ENCODE measurements around the gene JMJD7.

JMJD7 gene

GRCh38 chr15:41832875-41833274 is 5.0 kb downstream of the JMJD7 start:
- H3K9me3 ChIP-seq: no peaks in the 10 kb centered on the region
- no peak for DNase-seq (ENCODE audit: low spot score in 2 of 2)
- H3K4me1 ChIP-seq: peaks cover 2% of the 10 kb centered on the region; the same call in 1 of the 2 replicates
- H3K36me3 ChIP-seq (replicated peaks): no peaks in the 10 kb centered on the region
- in situ Hi-C loops (cut with MboI; ENCODE audit: low sequenced_read_pairs): no loop called here
- no peaks in the 10 kb centered on the region for H3K27me3 ChIP-seq (ENCODE audit: low read depth)
- no peak overlapping the region for H3K4me3 ChIP-seq

- no peak for DNase-seq (ENCODE audit: low spot score in 2 of 2)
- no peaks in the 10 kb centered on the region for H3K9me3 ChIP-seq
- in situ Hi-C loops (cut with MboI; ENCODE audit: low sequenced_read_pairs): no loop called here
- no peaks in the 10 kb centered on the region for H3K36me3 ChIP-seq (replicated peaks)
- H3K27me3 ChIP-seq (ENCODE audit: low read depth): no peaks in the 10 kb centered on the region
- no peak overlapping the region for H3K4me3 ChIP-seq
- H3K4me1 ChIP-seq: no peaks in the 10 kb centered on the region
These were observed 6.2 kb downstream of the JMJD7 start for GRCh38 chr15:41834096-41834495.

- Histone ChIP-seq H3K27me3 (ENCODE audit: low read depth) (no peaks in the 10 kb centered on the region), H3K36me3 (replicated peaks) (no peaks in the 10 kb centered on the region; the same call in 1 of the 2 replicates), H3K4me3 (no peak overlapping the region), H3K9me3 (no peaks in the 10 kb centered on the region), H3K4me1 (no peaks in the 10 kb centered on the region)
- no peak for DNase-seq (ENCODE audit: low spot score in 2 of 2)
- in situ Hi-C loops (cut with MboI; ENCODE audit: low sequenced_read_pairs): no loop called here
These were observed 8.2 kb downstream of the JMJD7 start for GRCh38 chr15:41836073-41836472.

- in situ Hi-C loops (cut with MboI; ENCODE audit: low sequenced_read_pairs): no loop called here
- Histone ChIP-seq H3K27me3 (ENCODE audit: low read depth) (no peaks in the 10 kb centered on the region), H3K4me1 (no peaks in the 10 kb centered on the region), H3K4me3 (no peak overlapping the region), H3K9me3 (no peaks in the 10 kb centered on the region), H3K36me3 (replicated peaks) (no peaks in the 10 kb centered on the region; the same call in 1 of the 2 replicates)
- DNase-seq (ENCODE audit: low spot score in 2 of 2): no peak
These were observed 9.0 kb downstream of the JMJD7 start for GRCh38 chr15:41836713-41837454.

GRCh38 chr15:41838400-41838897 is 10.6 kb downstream of the JMJD7 start, which contains the start of gene PLA2G4B:
TSS of gene PLA2G4B (plus strand) at chr15:41838847. CDS start at chr15:41838914, 67 bp downstream.
- no peak for DNase-seq (ENCODE audit: low spot score in 2 of 2)
- H3K36me3 ChIP-seq (replicated peaks): no peaks in the 10 kb centered on the region; the same call in 1 of the 2 replicates
- H3K9me3 ChIP-seq: no peaks in the 10 kb centered on the region
- H3K4me1 ChIP-seq: no peaks in the 10 kb centered on the region
- in situ Hi-C loops (cut with MboI; ENCODE audit: low sequenced_read_pairs): no loop called here
- no peak within 1 kb of the TSS for H3K4me3 ChIP-seq
- no peaks in the 10 kb centered on the region for H3K27me3 ChIP-seq (ENCODE audit: low read depth)

- DNase-seq (ENCODE audit: low spot score in 2 of 2): no peak
- Histone ChIP-seq H3K9me3 (no peaks in the 10 kb centered on the region), H3K27me3 (ENCODE audit: low read depth) (no peaks in the 10 kb centered on the region), H3K4me1 (no peaks in the 10 kb centered on the region), H3K36me3 (replicated peaks) (no peaks in the 10 kb centered on the region; the same call in 1 of the 2 replicates), H3K4me3 (no peak overlapping the region)
- in situ Hi-C loops (cut with MboI; ENCODE audit: low sequenced_read_pairs): no loop called here
These were observed 12.0 kb downstream of the JMJD7 start for GRCh38 chr15:41839781-41840491.

- Histone ChIP-seq H3K4me3 (no peak overlapping the region), H3K4me1 (no peaks in the 10 kb centered on the region), H3K36me3 (replicated peaks) (no peaks in the 10 kb centered on the region; the same call in 1 of the 2 replicates), H3K9me3 (no peaks in the 10 kb centered on the region), H3K27me3 (ENCODE audit: low read depth) (no peaks in the 10 kb centered on the region)
- DNase-seq (ENCODE audit: low spot score in 2 of 2): no peak
- in situ Hi-C loops (cut with MboI; ENCODE audit: low sequenced_read_pairs): no loop called here
These were observed 12.8 kb downstream of the JMJD7 start for GRCh38 chr15:41840673-41841072.

- Histone ChIP-seq H3K9me3 (no peaks in the 10 kb centered on the region), H3K4me3 (no peak overlapping the region), H3K27me3 (ENCODE audit: low read depth) (no peaks in the 10 kb centered on the region), H3K4me1 (no peaks in the 10 kb centered on the region), H3K36me3 (replicated peaks) (no peaks in the 10 kb centered on the region; the same call in 1 of the 2 replicates)
- in situ Hi-C loops (cut with MboI; ENCODE audit: low sequenced_read_pairs): no loop called here
- no peak for DNase-seq (ENCODE audit: low spot score in 2 of 2)
These were observed 13.2 kb downstream of the JMJD7 start for GRCh38 chr15:41841131-41841530.

- in situ Hi-C loops (cut with MboI; ENCODE audit: low sequenced_read_pairs): no loop called here
- Histone ChIP-seq H3K36me3 (replicated peaks) (no peaks in the 10 kb centered on the region; the same call in 1 of the 2 replicates), H3K27me3 (ENCODE audit: low read depth) (no peaks in the 10 kb centered on the region), H3K4me3 (no peak overlapping the region), H3K4me1 (no peaks in the 10 kb centered on the region), H3K9me3 (no peaks in the 10 kb centered on the region)
- DNase-seq (ENCODE audit: low spot score in 2 of 2): no peak
These were observed 14.3 kb downstream of the JMJD7 start for GRCh38 chr15:41842229-41842628.

GRCh38 chr15:41843571-41843970 is 15.7 kb downstream of the JMJD7 start:
- Histone ChIP-seq H3K36me3 (replicated peaks) (no peaks in the 10 kb centered on the region; the same call in 1 of the 2 replicates), H3K4me1 (no peaks in the 10 kb centered on the region), H3K9me3 (no peaks in the 10 kb centered on the region), H3K4me3 (no peak overlapping the region), H3K27me3 (ENCODE audit: low read depth) (no peaks in the 10 kb centered on the region)
- no peak for DNase-seq (ENCODE audit: low spot score in 2 of 2)
- in situ Hi-C loops (cut with MboI; ENCODE audit: low sequenced_read_pairs): no loop called here

- in situ Hi-C loops (cut with MboI; ENCODE audit: low sequenced_read_pairs): no loop called here
- H3K4me3 ChIP-seq: no peak overlapping the region
- no peaks in the 10 kb centered on the region for H3K4me1 ChIP-seq
- H3K9me3 ChIP-seq: no peaks in the 10 kb centered on the region
- no peaks in the 10 kb centered on the region; the same call in 1 of the 2 replicates for H3K36me3 ChIP-seq (replicated peaks)
- no peaks in the 10 kb centered on the region for H3K27me3 ChIP-seq (ENCODE audit: low read depth)
- DNase-seq (ENCODE audit: low spot score in 2 of 2): no peak
These were observed 16.9 kb downstream of the JMJD7 start for GRCh38 chr15:41844814-41845213.

- DNase-seq (ENCODE audit: low spot score in 2 of 2): no peak
- H3K4me1 ChIP-seq: no peaks in the 10 kb centered on the region
- no peak overlapping the region for H3K4me3 ChIP-seq
- H3K36me3 ChIP-seq (replicated peaks): no peaks in the 10 kb centered on the region
- in situ Hi-C loops (cut with MboI; ENCODE audit: low sequenced_read_pairs): no loop called here
- no peaks in the 10 kb centered on the region for H3K27me3 ChIP-seq (ENCODE audit: low read depth)
- H3K9me3 ChIP-seq: no peaks in the 10 kb centered on the region
These were observed 19.3 kb downstream of the JMJD7 start for GRCh38 chr15:41847206-41847605.

GRCh38 chr15:41847981-41848380 is 20.1 kb downstream of the JMJD7 start:
- H3K36me3 ChIP-seq (replicated peaks): no peaks in the 10 kb centered on the region
- H3K27me3 ChIP-seq (ENCODE audit: low read depth): no peaks in the 10 kb centered on the region
- no peaks in the 10 kb centered on the region for H3K4me1 ChIP-seq
- no peak for DNase-seq (ENCODE audit: low spot score in 2 of 2)
- no peaks in the 10 kb centered on the region for H3K9me3 ChIP-seq
- H3K4me3 ChIP-seq: no peak overlapping the region
- in situ Hi-C loops (cut with MboI; ENCODE audit: low sequenced_read_pairs): no loop called here

GRCh38 chr15:41848631-41849030 is 20.7 kb downstream of the JMJD7 start:
- Histone ChIP-seq H3K9me3 (no peaks in the 10 kb centered on the region), H3K27me3 (ENCODE audit: low read depth) (no peaks in the 10 kb centered on the region), H3K36me3 (replicated peaks) (no peaks in the 10 kb centered on the region), H3K4me3 (no peak overlapping the region), H3K4me1 (no peaks in the 10 kb centered on the region)
- no peak for DNase-seq (ENCODE audit: low spot score in 2 of 2)
- in situ Hi-C loops (cut with MboI; ENCODE audit: low sequenced_read_pairs): no loop called here

All from HAP-1 (cell line).